Stomach smooth muscle (tissue), 2 donors: ENCODE results near the gene ADPRHL1.

Source experiments
- H3K27ac ChIP-seq: one replicate; pipeline ENCODE4 v1.7.0; 2013; ENCODE audit warnings: mild to moderate bottlenecking, low read length, inconsistent platforms
- H3K27me3 ChIP-seq, 2 donors: one replicate each; pipeline ENCODE4 v1.7.0; 2013; ENCODE audit warnings: low read length in 2 of 2; ENCODE audit not compliant: insufficient read depth in 2 of 2, control insufficient read depth in 1 of 2
- H3K36me3 ChIP-seq, 2 donors: one replicate each; pipeline ENCODE4 v1.7.0; 2013; ENCODE audit warnings: low read length in 2 of 2; ENCODE audit not compliant: control insufficient read depth in 2 of 2, insufficient read depth in 2 of 2
- H3K4me1 ChIP-seq: one replicate; pipeline ENCODE4 v1.7.0; 2013; ENCODE audit warnings: low read length; ENCODE audit not compliant: control insufficient read depth, insufficient read depth
- H3K4me3 ChIP-seq, 2 donors: one replicate each; pipeline ENCODE4 v1.7.0; 2013; ENCODE audit warnings: low read length in 2 of 2
- H3K9ac ChIP-seq, 2 donors: one replicate each; pipeline ENCODE4 v1.7.0; 2013; ENCODE audit warnings: low read length in 2 of 2, mild to moderate bottlenecking in 1 of 2
- H3K9me3 ChIP-seq, 2 donors: one replicate each; pipeline ENCODE4 v1.7.0; 2013; ENCODE audit warnings: low read length in 2 of 2; ENCODE audit not compliant: control insufficient read depth in 2 of 2
- donor health status: healthy.
- donor health status: Pancreatic carcinoma.

Gene ADPRHL1

DNA sequence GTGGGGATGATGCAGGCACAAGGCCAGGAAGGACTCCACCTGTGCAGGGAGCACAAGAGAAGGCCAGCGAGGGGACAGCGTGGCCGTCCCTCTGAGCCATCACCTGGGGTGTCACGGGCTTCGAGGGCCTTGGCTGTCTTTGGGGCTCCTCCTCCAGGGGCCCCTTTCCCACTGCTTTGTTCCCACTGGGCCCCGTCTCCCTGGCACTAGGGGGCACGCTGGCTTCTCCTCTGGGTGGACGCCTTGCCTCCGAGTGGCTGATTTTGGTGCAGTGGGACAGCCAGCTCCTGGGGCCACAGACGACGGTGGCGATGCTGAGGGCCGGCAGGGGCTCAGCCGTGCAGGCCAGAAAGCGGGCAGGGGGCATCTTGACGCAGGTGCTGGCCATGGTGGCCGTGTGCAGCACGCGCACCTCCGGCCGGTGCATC is 46.2 kb downstream of the ADPRHL1 start:
- Histone ChIP-seq H3K4me3 (no peak overlapping the region), H3K27ac (no peak overlapping the region), H3K36me3 (no peaks in the 10 kb centered on the region), H3K4me1 (peaks cover 21% of the 10 kb centered on the region), H3K27me3 (no peaks in the 10 kb centered on the region), H3K9me3 (no peaks in the 10 kb centered on the region), H3K9ac (no peak overlapping the region)

DNA sequence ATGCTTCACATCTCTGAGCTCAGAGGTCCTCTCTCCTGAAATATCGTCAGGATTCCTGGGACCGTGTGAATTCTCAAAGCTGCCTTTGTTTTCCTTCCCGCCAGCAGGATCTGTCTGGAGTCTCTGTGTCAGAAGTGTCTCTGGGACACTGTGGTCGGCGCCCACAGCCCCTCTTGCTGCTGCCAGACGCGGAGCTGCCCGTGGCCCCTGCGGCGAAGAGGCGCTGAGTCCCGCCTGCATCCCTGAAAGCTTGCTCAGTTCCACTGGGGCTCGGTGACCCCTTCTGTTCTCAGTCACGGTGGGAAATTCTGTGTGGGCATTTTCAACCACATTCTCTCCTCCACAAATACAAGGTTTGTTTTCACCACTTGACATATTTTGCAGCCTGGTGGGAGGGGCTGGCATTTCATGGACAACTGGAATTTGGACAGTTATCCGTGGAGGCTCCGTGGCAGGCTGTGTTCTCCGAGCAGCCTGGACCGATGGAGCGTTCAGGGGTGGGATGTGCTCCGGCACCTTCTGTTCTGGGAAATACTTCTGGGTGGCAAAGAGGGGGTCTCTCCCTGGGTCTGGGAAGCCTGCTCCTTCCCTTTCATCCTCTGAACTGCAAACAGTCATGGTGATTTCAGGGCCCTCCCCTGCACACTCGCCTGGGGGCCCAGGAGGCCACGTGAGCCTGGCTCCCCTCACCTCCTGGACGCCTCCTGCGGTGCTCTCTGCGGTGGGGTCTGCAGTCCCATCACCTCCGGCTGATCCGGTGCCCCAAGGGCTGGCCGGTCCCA is 46.8 kb downstream of the ADPRHL1 start:
- H3K27me3 ChIP-seq, result no peaks in the 10 kb centered on the region
- no peaks in the 10 kb centered on the region for H3K36me3 ChIP-seq
- peaks cover 16% of the 10 kb centered on the region for H3K4me1 ChIP-seq
- H3K27ac ChIP-seq, result no peak overlapping the region
- no peaks in the 10 kb centered on the region for H3K9me3 ChIP-seq
- no peak overlapping the region for H3K4me3 ChIP-seq
- H3K9ac ChIP-seq, result no peak overlapping the region

DNA sequence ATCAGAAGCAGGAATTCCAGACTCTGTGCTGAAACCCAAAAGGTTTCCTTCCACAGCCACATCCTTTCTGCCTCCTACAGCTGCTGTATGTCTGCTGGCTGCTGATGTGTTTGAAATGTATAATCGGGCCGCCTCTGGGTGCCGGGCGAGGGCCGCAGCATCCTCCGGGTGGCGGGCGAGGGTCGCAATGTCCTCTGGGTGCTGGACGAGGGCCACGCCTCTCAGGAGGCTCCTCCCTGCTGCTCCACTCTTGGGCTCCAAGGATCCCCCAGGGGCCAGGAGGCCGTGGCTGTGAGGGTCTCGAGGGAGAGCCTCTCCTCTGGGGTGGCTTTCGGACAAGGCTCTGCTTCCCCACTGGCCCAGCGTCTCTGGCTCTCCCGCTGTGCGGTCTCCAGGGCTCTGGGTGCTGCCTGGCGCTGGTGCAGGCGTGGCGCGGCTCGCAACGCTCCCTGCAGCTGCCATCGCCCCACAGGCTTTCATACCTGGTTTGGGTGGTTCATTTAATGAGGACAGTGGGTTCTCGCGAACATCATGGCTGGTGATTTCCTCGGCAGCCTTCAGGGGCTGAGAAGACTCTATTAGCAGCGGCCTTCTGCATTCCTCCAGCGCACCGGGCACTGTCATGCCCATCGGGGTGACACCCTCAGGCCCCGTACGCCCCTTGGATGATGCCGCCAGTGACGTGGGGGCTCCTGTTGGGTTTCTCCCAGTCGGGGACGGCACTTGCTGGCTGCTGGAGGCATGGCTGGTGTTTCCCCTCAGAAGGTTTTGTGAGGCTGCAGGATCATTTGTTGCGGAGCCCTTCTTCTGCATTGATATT is 47.6 kb downstream of the ADPRHL1 start:
- Histone ChIP-seq H3K9ac (no peak overlapping the region), H3K27ac (no peak overlapping the region), H3K27me3 (no peaks in the 10 kb centered on the region), H3K4me1 (peaks cover 12% of the 10 kb centered on the region), H3K36me3 (no peaks in the 10 kb centered on the region), H3K9me3 (no peaks in the 10 kb centered on the region), H3K4me3 (no peak overlapping the region)

DNA sequence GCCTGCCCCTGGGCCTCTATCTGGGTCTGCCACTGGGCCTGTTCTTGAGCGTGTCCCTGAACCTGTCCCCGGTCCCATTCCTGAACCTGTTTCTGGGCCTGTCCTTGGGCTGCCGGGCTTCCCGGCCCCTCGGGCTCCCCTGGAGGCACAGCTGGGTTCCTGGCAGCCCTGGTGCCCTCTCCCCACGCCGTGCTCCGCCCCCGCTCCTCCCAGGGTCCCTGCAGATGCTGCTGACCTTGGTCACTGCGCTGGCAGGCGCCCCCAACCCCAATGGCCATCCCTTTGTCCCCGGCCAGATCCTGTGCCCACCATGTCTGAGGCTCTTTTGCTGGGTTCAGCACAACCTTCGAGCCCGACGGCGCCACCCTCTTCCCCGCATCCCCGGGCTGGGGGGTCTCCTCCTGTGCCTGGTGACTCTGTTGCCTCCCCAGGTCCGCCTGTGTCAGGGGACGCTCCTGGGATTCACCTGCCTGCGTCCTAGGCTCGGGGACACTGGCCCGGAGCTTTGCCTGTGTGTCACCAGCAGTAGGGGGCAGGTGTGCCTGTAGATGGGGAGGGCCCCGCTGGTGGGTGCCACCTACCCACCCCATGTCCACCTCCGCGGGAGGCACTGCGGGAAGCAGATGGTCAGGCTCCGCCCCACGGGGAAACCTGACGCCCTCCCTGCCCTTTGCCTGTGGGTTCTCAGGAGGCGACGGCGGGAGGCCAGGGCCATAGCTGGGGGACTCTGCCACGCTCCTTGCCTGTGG is 48.4 kb downstream of the ADPRHL1 start:
- H3K27me3 ChIP-seq, result no peaks in the 10 kb centered on the region
- peaks cover 4% of the 10 kb centered on the region for H3K4me1 ChIP-seq
- H3K4me3 ChIP-seq, result no peak overlapping the region
- no peak overlapping the region for H3K9ac ChIP-seq
- H3K27ac ChIP-seq, result no peak overlapping the region
- no peaks in the 10 kb centered on the region for H3K9me3 ChIP-seq
- H3K36me3 ChIP-seq, result no peaks in the 10 kb centered on the region

DNA sequence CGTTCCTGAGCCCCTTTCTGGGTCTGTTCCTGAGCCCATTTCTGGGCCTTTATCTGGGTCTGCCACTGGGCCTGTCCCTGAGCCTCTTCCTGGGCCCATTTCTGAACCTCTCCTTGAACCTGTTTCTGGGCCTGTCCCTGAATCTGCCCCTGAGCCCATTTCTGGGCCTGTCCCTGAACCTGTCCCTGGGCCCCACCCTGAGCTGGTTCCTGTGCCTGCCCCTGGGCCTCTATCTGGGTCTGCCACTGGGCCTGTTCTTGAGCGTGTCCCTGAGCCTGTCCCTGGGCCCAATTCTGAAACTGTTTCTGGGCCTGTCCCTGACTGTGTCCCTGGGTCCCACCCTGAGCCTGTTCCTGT is 48.9 kb downstream of the ADPRHL1 start:
- no peaks in the 10 kb centered on the region for H3K9me3 ChIP-seq
- no peak overlapping the region for H3K4me3 ChIP-seq
- H3K27ac ChIP-seq, result no peak overlapping the region
- no peaks in the 10 kb centered on the region for H3K27me3 ChIP-seq
- H3K9ac ChIP-seq, result no peak overlapping the region
- peaks cover 4% of the 10 kb centered on the region for H3K4me1 ChIP-seq
- no peaks in the 10 kb centered on the region for H3K36me3 ChIP-seq

DNA sequence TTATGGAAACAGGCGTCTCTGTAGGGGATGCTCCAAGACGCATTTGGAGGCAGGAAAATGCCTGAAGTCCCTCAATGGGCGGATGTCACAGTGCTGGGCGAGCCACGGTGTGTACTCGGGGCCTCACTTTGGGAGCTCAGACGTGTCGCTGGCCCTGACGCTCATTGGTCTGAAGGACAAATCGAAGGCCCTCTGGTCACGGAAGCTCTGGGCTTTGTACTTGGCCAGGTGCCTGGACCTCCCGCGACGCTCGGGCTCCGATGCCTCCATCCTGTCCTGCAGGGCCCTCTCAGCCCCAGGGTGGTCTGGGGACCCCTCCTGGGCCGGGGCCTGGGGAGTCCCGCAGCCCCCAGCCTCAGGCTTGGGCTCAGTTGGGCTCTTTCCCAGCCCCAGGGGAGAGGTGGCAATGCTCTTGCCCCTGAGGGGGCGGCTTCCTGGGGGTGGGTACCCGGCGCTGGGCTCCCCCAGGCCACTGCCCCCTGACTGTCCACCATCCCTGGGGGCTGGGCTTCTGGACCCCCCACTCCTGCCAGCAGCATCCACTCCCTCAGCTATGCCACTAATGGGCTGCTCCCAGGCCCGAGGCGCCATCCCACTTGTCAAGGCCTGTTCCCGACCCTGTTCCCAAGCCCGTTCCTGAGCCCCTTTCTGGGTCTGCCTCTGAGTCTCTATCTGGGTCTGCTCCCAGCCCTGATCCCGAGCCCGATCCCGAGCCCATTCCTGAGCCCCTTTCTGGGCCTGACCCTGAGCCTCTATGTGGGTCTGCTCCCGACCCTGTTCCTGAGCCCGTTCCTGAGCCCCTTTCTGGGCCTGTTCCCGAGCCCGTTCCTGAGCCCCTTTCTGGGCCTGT is 49.8 kb downstream of the ADPRHL1 start:
- Histone ChIP-seq H3K4me1 (peaks cover 7% of the 10 kb centered on the region), H3K27ac (no peak overlapping the region), H3K9ac (no peak overlapping the region), H3K9me3 (no peaks in the 10 kb centered on the region), H3K36me3 (no peaks in the 10 kb centered on the region), H3K27me3 (no peaks in the 10 kb centered on the region), H3K4me3 (no peak overlapping the region)

DNA sequence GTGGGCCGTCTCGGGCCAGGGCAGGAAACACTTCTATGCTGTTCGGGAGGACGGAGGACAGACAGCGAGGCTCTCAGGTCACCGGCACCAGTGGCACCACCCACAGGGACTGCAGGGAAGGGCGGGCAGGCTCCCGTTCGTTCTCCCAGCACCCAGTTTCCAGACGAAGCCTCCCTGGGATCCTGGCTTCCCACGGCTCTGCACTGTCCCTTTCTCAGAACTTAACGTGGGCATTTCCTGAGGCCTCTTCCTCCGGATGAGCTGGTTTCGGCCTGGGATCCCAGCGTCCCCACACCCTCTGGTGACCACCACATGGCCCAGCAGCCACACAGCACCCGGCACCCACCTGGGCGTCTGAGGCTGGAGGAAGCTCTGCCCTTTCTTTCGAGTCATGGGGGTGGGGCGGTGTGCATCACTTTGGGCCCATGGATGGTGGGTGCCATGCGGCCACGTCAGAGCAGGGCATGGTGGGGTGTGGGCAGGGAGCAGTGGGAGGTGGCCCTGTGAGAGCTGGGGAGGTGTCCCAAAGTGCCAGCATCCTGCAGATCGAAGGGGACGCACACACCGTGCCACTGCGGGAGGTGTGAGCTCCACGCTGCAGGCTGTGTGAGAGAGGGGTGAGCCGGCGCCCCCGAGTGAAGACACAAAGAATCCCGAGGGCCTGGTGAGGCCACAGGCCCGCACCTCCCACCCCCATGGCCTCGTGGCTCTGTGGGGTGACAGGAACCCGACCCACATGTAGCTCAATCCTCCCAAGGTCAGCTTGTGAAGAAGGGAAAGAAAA is 50.6 kb downstream of the ADPRHL1 start:
- no peak overlapping the region for H3K4me3 ChIP-seq
- H3K27me3 ChIP-seq, result no peaks in the 10 kb centered on the region
- H3K36me3 ChIP-seq, result no peaks in the 10 kb centered on the region
- no peaks in the 10 kb centered on the region for H3K9me3 ChIP-seq
- no peak overlapping the region for H3K9ac ChIP-seq
- peaks cover 7% of the 10 kb centered on the region for H3K4me1 ChIP-seq
- H3K27ac ChIP-seq, result no peak overlapping the region

DNA sequence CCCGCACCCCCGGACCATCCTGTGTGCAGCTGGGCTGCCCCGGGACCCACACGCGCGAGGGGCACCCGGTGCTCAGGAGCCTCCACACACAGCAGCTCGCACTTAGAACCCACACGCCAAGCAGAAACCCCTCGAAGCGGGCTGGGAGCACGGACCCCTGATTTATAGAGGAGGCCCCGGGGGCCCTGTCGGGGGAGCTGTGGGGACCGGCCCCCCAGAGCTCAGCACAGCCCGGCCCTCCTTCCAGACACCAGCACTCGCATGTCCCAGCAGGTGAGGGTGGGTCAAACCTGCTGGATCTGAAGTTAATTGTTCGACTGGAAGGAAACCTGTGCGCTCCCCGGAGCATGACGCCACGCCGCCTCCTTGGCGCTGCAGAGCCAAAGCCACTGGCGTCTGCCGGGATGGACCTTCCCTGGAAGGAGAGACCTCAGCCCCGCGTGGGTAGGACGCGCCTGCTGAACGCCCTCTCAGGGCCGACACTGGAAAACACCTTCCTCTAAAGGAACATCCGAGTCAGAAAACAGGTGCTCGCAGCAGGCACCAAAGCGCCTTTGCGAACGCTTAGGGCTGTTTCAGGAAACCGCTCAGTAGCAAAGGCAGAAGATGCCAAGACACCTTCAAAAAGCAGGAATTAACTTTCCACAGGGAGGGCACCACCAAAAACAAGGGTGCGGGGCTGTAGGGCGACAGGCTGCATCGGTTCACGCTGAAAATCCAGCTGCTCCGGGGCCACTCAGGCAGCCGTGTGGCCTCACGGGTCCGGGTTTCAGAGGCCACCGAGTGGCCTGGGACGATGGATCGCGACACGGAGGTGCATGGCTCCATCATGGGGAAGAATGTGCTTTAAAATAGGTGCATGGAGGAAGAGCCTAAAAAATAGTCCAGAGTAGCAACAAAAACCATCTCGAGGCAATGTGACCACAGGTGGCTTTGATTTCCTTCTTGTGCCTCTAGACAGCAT is 51.6 kb downstream of the ADPRHL1 start:
- Histone ChIP-seq H3K27me3 (no peaks in the 10 kb centered on the region), H3K9ac (no peak overlapping the region), H3K4me3 (no peak overlapping the region), H3K4me1 (peaks cover 7% of the 10 kb centered on the region), H3K36me3 (no peaks in the 10 kb centered on the region), H3K27ac (no peak overlapping the region), H3K9me3 (no peaks in the 10 kb centered on the region)
